ENCODE results near the gene FILIP1.

DNA sequence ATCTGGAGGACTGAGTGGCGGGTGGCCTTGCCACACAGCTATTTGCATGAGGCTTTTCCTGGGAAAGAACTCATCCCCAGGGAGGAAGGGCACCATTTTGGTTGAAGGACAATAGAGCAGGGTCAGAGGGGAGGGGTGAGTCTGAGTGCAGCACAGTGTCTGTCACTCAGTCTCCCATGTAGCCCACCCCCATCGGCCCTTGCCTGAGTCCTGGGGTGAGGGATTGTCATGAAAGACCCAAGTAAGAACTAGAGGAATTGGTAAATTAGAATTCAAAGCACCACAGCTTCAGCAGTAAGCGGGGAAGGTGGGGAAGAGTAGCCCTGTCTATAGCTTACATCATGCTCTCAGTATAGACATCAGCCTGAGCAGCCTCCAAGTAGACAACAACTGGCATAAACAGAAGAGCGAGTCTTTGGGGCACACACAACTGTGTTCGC lies 118.6 kb downstream of the FILIP1 start:
- TF ChIP-seq GATA2 (IDR thresholded peaks at IDR 0.05; ENCODE audit: low read depth, low read length) (no peak), GATA3 (IDR thresholded peaks at IDR 0.05; ENCODE audit: low read depth, low read length) (no peak)
